C4-2B (cell line): ENCODE results near the gene USP6.

ENCODE experiments used
- H3K27ac ChIP-seq: fragments of 450-650 bp; 2 replicates; pipeline ENCODE4 v1.5.1; 2017
- CTCF ChIP-seq: fragments of 450-650 bp; conservative IDR thresholded peaks from 2 replicates; pipeline ENCODE4 v1.5.1; 2017; ENCODE audit warnings: mild to moderate bottlenecking
- ZFX ChIP-seq: fragments of 450-650 bp; IDR thresholded peaks from 2 replicates; pipeline ENCODE4 v1.6.1; 2017

The USP6 gene

GRCh38 chr17:5194346-5194745, 78.5 kb downstream of the USP6 start:
- TF ChIP-seq CTCF (no peak), ZFX (no peak)
- no peak overlapping the region for H3K27ac ChIP-seq

GRCh38 chr17:5198472-5198871, 82.6 kb downstream of the USP6 start:
- no peak for TF ChIP-seq ZFX
- TF ChIP-seq CTCF: no peak
- no peak overlapping the region for H3K27ac ChIP-seq

GRCh38 chr17:5200360-5200759, 84.5 kb downstream of the USP6 start:
- no peak overlapping the region for H3K27ac ChIP-seq
- TF ChIP-seq CTCF (no peak), ZFX (no peak)

GRCh38 chr17:5201011-5201410, 85.2 kb downstream of the USP6 start:
- H3K27ac ChIP-seq: no peak overlapping the region
- no peak for TF ChIP-seq ZFX
- no peak for TF ChIP-seq CTCF

DNA sequence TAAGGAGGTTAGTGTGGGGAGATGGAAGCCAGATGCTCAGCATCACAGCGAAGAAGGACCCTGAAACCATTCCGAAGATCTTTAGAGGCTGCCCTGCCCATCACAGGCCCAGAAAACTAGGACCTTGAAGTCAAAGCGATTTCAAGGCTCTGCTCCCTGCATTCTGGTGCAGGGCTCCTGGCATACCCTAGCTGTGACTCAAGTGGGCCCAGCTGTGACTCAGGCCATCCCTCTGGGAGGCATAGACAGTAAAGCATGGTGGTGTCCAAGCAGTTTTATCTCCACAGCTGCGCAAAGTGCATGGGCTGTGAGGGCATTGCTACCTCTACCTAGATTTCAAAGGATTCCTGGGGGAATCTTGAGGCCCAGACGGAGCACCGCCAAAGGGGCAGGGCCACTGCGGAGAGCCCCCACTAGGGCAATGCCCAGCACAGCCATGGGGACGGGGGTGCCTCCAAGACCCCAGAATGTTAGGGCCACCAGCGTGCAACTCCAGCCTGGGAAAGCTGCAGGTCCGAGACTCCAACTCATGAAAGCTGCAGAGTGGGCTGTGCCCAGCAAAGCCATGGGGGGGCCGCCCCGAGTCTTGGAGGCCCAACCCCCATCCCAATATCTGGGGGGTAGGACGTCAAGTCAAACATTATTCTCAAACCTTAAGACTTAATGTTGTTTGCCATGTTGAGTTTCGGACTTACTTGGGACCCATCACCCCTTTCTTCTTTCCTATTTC, 87.5 kb downstream of the USP6 start:
- TF ChIP-seq ZFX (no peak), CTCF (no peak)
- no peak overlapping the region for H3K27ac ChIP-seq

DNA sequence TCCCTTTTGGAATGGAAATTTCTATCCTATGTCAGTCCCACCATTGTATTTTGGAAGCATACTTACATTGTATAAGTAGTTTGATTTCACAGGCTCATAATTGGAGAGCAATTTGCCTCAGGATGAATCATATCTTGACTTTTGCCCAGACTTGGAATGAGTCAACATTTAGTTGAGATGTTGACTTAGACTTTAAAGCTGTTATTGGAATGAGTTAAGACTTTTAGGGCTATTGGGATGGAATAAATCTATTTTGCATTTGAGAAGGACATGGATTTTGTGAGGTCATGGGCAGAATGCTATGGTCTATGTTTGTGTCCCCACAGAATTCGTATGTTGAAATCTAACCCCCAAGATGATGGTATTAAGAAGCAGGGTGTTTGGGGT, 88.1 kb downstream of the USP6 start:
- no peak overlapping the region for H3K27ac ChIP-seq
- TF ChIP-seq CTCF (no peak), ZFX (no peak)

GRCh38 chr17:5209396-5209795, 93.6 kb downstream of the USP6 start:
- TF ChIP-seq ZFX: no peak
- TF ChIP-seq CTCF: no peak
- H3K27ac ChIP-seq: no peak overlapping the region
